ENCODE data around the gene FAM114A2.
A peak's percentile ranks its signal among the peaks of the same experiment; 100 is the strongest.
"Not testable (repeated sequence)": the region's sequence is repeated elsewhere in the genome, so short reads cannot be mapped to it uniquely, and the experiment has no call there.

FAM114A2 gene

GRCh38 chr5:154077696-154078095 lies 39.0 kb upstream of the FAM114A2 start:
- TF ChIP-seq, protein P1, sequence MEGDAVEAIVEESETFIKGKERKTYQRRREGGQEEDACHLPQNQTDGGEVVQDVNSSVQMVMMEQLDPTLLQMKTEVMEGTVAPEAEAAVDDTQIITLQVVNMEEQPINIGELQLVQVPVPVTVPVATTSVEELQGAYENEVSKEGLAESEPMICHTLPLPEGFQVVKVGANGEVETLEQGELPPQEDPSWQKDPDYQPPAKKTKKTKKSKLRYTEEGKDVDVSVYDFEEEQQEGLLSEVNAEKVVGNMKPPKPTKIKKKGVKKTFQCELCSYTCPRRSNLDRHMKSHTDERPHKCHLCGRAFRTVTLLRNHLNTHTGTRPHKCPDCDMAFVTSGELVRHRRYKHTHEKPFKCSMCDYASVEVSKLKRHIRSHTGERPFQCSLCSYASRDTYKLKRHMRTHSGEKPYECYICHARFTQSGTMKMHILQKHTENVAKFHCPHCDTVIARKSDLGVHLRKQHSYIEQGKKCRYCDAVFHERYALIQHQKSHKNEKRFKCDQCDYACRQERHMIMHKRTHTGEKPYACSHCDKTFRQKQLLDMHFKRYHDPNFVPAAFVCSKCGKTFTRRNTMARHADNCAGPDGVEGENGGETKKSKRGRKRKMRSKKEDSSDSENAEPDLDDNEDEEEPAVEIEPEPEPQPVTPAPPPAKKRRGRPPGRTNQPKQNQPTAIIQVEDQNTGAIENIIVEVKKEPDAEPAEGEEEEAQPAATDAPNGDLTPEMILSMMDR (IDR thresholded peaks at IDR 0.05; ENCODE audit: extremely low read depth, missing control alignments): no peak
- no peak for DNase-seq (ENCODE audit: low spot score)

- DNase-seq (ENCODE audit: low spot score): no peak
- TF ChIP-seq, protein P1 (IDR thresholded peaks at IDR 0.05; ENCODE audit: extremely low read depth, missing control alignments): no peak
These were observed 37.7 kb upstream of the FAM114A2 start for GRCh38 chr5:154076240-154076922.

GRCh38 chr5:154072414-154073171 lies 33.9 kb upstream of the FAM114A2 start:
- TF ChIP-seq, protein P1 (IDR thresholded peaks at IDR 0.05; ENCODE audit: extremely low read depth, missing control alignments): peak; percentile 83
- DNase-seq (ENCODE audit: low spot score): peak; percentile 82

DNA sequence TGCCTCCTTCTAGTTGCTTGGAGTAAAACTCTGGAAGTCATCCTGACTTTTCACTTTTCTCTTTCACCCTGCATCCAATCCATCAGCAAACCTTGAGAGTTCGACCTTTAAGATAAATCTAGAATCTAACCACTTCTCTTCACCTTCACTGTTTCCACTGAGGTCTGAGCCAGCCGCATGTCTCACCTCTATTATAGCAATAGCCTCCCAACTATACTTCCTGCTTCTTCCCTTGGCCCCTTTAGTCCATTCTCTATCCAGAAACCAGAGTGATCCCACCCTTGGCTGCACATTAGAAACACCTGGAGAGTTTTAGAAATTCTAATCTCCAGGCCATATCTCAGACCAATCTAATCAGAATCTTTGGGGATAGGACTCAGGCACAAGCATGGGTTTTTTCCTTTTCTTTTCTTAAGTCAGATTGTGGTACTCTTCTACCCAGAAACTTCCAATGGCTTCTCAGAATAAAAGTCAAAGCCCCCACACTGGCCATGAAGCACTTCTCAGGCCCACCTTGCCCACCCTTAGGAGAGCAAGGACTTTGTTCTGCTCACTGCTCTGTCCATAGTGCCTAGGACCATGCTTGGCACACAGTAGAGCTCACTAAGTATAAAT lies 33.2 kb upstream of the FAM114A2 start:
- TF ChIP-seq, protein P1 (IDR thresholded peaks at IDR 0.05; ENCODE audit: extremely low read depth, missing control alignments): no peak
- no peak for DNase-seq (ENCODE audit: low spot score)

DNA sequence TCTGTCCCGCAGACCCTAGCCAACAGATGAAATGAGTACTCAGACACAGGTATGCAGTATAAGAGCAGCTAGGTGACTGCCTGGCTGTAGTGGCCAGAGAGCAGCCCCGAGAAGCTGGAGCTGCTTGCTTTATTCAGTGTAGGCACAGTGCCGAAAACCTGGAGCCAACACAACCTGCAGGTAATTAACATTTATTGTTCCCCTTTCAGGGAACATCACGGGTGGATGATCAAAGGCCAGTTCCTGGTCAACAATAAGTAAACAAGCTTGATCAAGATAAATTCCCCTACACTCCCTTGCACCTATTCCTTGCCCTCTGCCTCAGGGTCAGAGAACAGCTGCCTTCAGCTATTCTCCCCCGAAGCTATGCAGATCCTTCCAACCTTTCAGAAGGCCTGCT lies 31.1 kb upstream of the FAM114A2 start:
- DNase-seq (ENCODE audit: low spot score): not testable (repeated sequence)

DNA sequence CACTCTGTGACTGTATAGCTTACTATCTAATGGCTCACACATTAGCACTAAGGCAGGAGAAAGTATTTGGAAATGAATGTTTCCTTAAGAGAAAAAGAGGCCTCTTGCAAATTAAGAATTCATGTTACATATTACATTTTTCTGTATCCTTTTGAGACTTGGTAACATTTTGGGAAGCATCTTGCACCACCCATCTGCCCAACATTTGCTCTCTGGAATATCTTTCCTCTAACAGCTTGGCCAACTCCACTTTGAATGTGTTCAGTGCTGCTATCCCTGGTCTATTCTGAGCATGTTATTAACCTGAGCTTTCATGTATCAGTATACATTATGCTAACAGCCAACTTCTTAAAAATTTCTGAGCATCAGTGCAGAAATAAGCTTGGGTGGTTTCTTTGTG lies 27.3 kb upstream of the FAM114A2 start:
- no peak for DNase-seq (ENCODE audit: low spot score)
- TF ChIP-seq, protein P1 (IDR thresholded peaks at IDR 0.05; ENCODE audit: extremely low read depth, missing control alignments): no peak

- TF ChIP-seq, protein P1 (IDR thresholded peaks at IDR 0.05; ENCODE audit: extremely low read depth, missing control alignments): no peak
- DNase-seq (ENCODE audit: low spot score): no peak
These were observed 24.7 kb upstream of the FAM114A2 start for GRCh38 chr5:154063372-154063771.
